Motor neuron (in vitro differentiated cells): ENCODE results near the gene NACA2. TPM values are rescaled to one million over a fixed set of nuclear protein-coding genes. Genes with fewer than 3 reads are reported as not detected.
"Not testable (repeated sequence)": the region's sequence is repeated elsewhere in the genome, so short reads cannot be mapped to it uniquely, and the experiment has no call there.

Source experiments
- ATAC-seq, 8 experiments: fragments of 200-7000 bp; cut with Tn5 transposase; replicated peaks in 6 of 8; 2 replicates each; pipeline ENCODE4 v1.8.0; 2021; ENCODE audit warnings: mild to moderate bottlenecking in 8 of 8, moderate library complexity in 8 of 8
- H3K27ac ChIP-seq, 2 donors: fragments of 250-450 bp; sonication (Bioruptor Pico); 2 replicates each; pipeline ENCODE4 v1.9.0; 2021; ENCODE audit warnings: antibody characterized with exemption in 2 of 2, mild to moderate bottlenecking in 2 of 2, moderate library complexity in 1 of 2
- H3K4me1 ChIP-seq, 2 donors: fragments of 250-450 bp; sonication (Bioruptor Pico); replicated peaks in 1 of 2; 2 replicates each; pipeline ENCODE4 v1.6.1; 2021; ENCODE audit warnings: antibody characterized with exemption in 2 of 2, mild to moderate bottlenecking in 2 of 2, moderate library complexity in 1 of 2
- H3K4me3 ChIP-seq, 5 donors: fragments of 250-450 bp; sonication (Bioruptor Pico); 2 replicates each; pipeline ENCODE4 v1.9.0; 2021; ENCODE audit warnings: antibody characterized with exemption in 5 of 5, mild to moderate bottlenecking in 5 of 5, moderate library complexity in 4 of 5
- WGBS, 10 experiments: fragments of 450-650 bp; shearing (Covaris generic); methylation state at CpG; one replicate each; pipeline ENCODE4 v1.0.0; 2022; 5-methylcytosine and 5-hydroxymethylcytosine counted together
- in situ Hi-C, 9 experiments: fragments of 400-800 bp; cut with MboI; loops; one replicate each; pipeline ENCODE4 v1.15.0; 2021; ENCODE audit warnings: low sequenced_read_pairs in 9 of 9, low pct_unique_long_range_greater_than_20kb in 2 of 9; ENCODE audit not compliant: unreplicated experiment in 9 of 9
- total RNA-seq, 8 experiments: library from RNA; unstranded; fragments of 300-600 nt; gene quantifications; 2 replicates each; pipeline versions ENCODE4 v1.2.3 to v1.2.4, GENCODE V29; 2022

Gene NACA2
- total RNA-seq, 8 experiments from 2014 or later = 0.25 to 0.41 TPM; not detected in 6

GRCh38 chr17:61569525-61569924, 21.5 kb downstream of the NACA2 start:
- in situ Hi-C loops = loop anchor here in 1 of 9 experiments (25.0 kb wide), 1 partner anchor 132 kb away; no protein-coding TSS in a partner anchor
- WGBS, 10 experiments = 25 to 100% (median 82%) methylated on average over 1 to 5 of the region's 5 CpGs; no CpG with 5 or more reads in 2 of the 10 experiments
- not testable (repeated sequence) for H3K4me3 ChIP-seq, H3K4me1 ChIP-seq, H3K27ac ChIP-seq, ATAC-seq

GRCh38 chr17:61568219-61569072, 22.6 kb downstream of the NACA2 start:
- Histone ChIP-seq H3K4me3 (no peak overlapping the region), H3K27ac (no peak overlapping the region), H3K4me1 (no peaks in the 10 kb centered on the region)
- in situ Hi-C loops = loop anchor here in 1 of 9 experiments (25.0 kb wide), 1 partner anchor 131 kb away; no protein-coding TSS in a partner anchor
- ATAC-seq = peak in 1 of 8 experiments; percentile 82
- 20 to 93% (median 87%) methylated on average over 1 to 13 of the region's 14 CpGs; no CpG with 5 or more reads in 1 of the 10 experiments for WGBS, 10 experiments

- in situ Hi-C loops = loop anchor here in 1 of 9 experiments (25.0 kb wide), 1 partner anchor 130 kb away; no protein-coding TSS in a partner anchor
- WGBS, 10 experiments = 0 to 100% (median 63%) methylated on average over 1 to 4 of the region's 4 CpGs
Measured at GRCh38 chr17:61567045-61567802, 23.8 kb downstream of the NACA2 start.

GRCh38 chr17:61566448-61566847, 24.6 kb downstream of the NACA2 start:
- not testable (repeated sequence) for ATAC-seq, H3K4me1 ChIP-seq, H3K27ac ChIP-seq, H3K4me3 ChIP-seq
- in situ Hi-C loops = loop anchor here in 1 of 9 experiments (25.0 kb wide), 1 partner anchor 129 kb away; no protein-coding TSS in a partner anchor
- 64 to 83% (median 75%) methylated on average over 2 to 3 of the region's 5 CpGs; no CpG with 5 or more reads in 7 of the 10 experiments for WGBS, 10 experiments

More at GRCh38 chr17:61567045-61567802, 23.8 kb downstream of the NACA2 start:
- Histone ChIP-seq H3K27ac (no peak overlapping the region), H3K4me1 (no peaks in the 10 kb centered on the region), H3K4me3 (no peak overlapping the region)
- ATAC-seq = peak in 3 of 8 experiments; percentile 77 to 87 (median 79)

GRCh38 chr17:61565850-61566249, 25.2 kb downstream of the NACA2 start:
- H3K27ac ChIP-seq, ATAC-seq, H3K4me3 ChIP-seq, H3K4me1 ChIP-seq: not testable (repeated sequence)
- in situ Hi-C loops = loop anchor here in 1 of 9 experiments (25.0 kb wide), 1 partner anchor 129 kb away; no protein-coding TSS in a partner anchor

GRCh38 chr17:61565213-61565612, 25.8 kb downstream of the NACA2 start:
- no peak overlapping the region for H3K27ac ChIP-seq
- 17 to 86% (median 60%) methylated on average over 1 to 2 of the region's 4 CpGs; no CpG with 5 or more reads in 3 of the 10 experiments for WGBS, 10 experiments
- ATAC-seq = no peak
- no peaks in the 10 kb centered on the region for H3K4me1 ChIP-seq
- in situ Hi-C loops = loop anchor here in 1 of 9 experiments (25.0 kb wide), 1 partner anchor 128 kb away; no protein-coding TSS in a partner anchor
- no peak overlapping the region for H3K4me3 ChIP-seq

- 26 to 91% (median 71%) methylated on average over 1 to 4 of the region's 4 CpGs; no CpG with 5 or more reads in 2 of the 10 experiments for WGBS, 10 experiments
- ATAC-seq = no peak
- in situ Hi-C loops = loop anchor here in 1 of 9 experiments (25.0 kb wide), 1 partner anchor 125 kb away; no protein-coding TSS in a partner anchor
- Histone ChIP-seq H3K4me3 (no peak overlapping the region), H3K27ac (no peak overlapping the region), H3K4me1 (no peaks in the 10 kb centered on the region)
Measured at GRCh38 chr17:61562287-61562686, 28.7 kb downstream of the NACA2 start.

GRCh38 chr17:61561354-61561753, 29.7 kb downstream of the NACA2 start:
- H3K4me3 ChIP-seq = no peak overlapping the region
- ATAC-seq = no peak
- in situ Hi-C loops = loop anchor here in 1 of 9 experiments (25.0 kb wide), 1 partner anchor 124 kb away; no protein-coding TSS in a partner anchor
- no peak overlapping the region for H3K27ac ChIP-seq
- 0 to 78% (median 50%) methylated on average over 1 to 2 of the region's 2 CpGs; no CpG with 5 or more reads in 3 of the 10 experiments for WGBS, 10 experiments
- H3K4me1 ChIP-seq = no peaks in the 10 kb centered on the region

GRCh38 chr17:61560071-61560470, 30.9 kb downstream of the NACA2 start:
- no peak overlapping the region for H3K4me3 ChIP-seq
- WGBS, 10 experiments = 38 to 91% (median 67%) methylated on average over 1 to 6 of the region's 6 CpGs
- in situ Hi-C loops = loop anchor here in 1 of 9 experiments (25.0 kb wide), 1 partner anchor 123 kb away; no protein-coding TSS in a partner anchor
- H3K4me1 ChIP-seq = no peaks in the 10 kb centered on the region
- ATAC-seq = no peak
- no peak overlapping the region for H3K27ac ChIP-seq

GRCh38 chr17:61556224-61557188, 34.5 kb downstream of the NACA2 start:
- no peak overlapping the region for H3K4me3 ChIP-seq
- no peak for ATAC-seq
- WGBS, 10 experiments = 45 to 90% (median 67%) methylated on average over 2 to 10 of the region's 10 CpGs; no CpG with 5 or more reads in 1 of the 10 experiments
- no peak overlapping the region for H3K27ac ChIP-seq
- in situ Hi-C loops = loop anchor here in 2 of 9 experiments (10.0 to 25.0 kb wide), 2 partner anchors 119 to 142 kb away; no protein-coding TSS in a partner anchor
- H3K4me1 ChIP-seq = no peaks in the 10 kb centered on the region

GRCh38 chr17:61555127-61555566, 35.9 kb downstream of the NACA2 start:
- ATAC-seq = no peak
- Histone ChIP-seq H3K4me3 (no peak overlapping the region), H3K4me1 (no peaks in the 10 kb centered on the region), H3K27ac (no peak overlapping the region)
- in situ Hi-C loops = loop anchor here in 2 of 9 experiments (10.0 to 25.0 kb wide), 2 partner anchors 118 to 140 kb away; no protein-coding TSS in a partner anchor
- WGBS, 10 experiments = 34 to 87% (median 64%) methylated on average over 3 to 7 of the region's 7 CpGs
